COR-L47 (cell line): ENCODE measurements around the gene C4BPA.

Experiments used
- DNase-seq: peaks from one replicate; lab custom pipeline; 2025; lab: John Stamatoyannopoulos, UW

Gene C4BPA

GRCh38 chr1:207124389-207124788, 20.4 kb downstream of the C4BPA start:
- no peak for DNase-seq

GRCh38 chr1:207128336-207128921, 24.4 kb downstream of the C4BPA start:
- DNase-seq, result no peak

GRCh38 chr1:207129053-207129452, 25.0 kb downstream of the C4BPA start:
- DNase-seq, result no peak

- DNase-seq, result no peak
These were observed 26.4 kb downstream of the C4BPA start for GRCh38 chr1:207130252-207131036.

GRCh38 chr1:207131163-207131562, 27.1 kb downstream of the C4BPA start:
- DNase-seq, result no peak

GRCh38 chr1:207134581-207134980, 30.5 kb downstream of the C4BPA start:
- DNase-seq, result no peak

GRCh38 chr1:207139616-207140015, 35.6 kb downstream of the C4BPA start:
- no peak for DNase-seq

- DNase-seq, result no peak
These were observed 36.5 kb downstream of the C4BPA start for GRCh38 chr1:207140536-207140935.

GRCh38 chr1:207145401-207146058, 41.5 kb downstream of the C4BPA start:
- no peak for DNase-seq

GRCh38 chr1:207151920-207152319, 47.9 kb downstream of the C4BPA start:
- no peak for DNase-seq

- DNase-seq, result no peak
These were observed 48.9 kb downstream of the C4BPA start for GRCh38 chr1:207152792-207153468.

- DNase-seq, result no peak
These were observed 51.0 kb downstream of the C4BPA start for GRCh38 chr1:207155028-207155427.

- DNase-seq, result no peak
These were observed 52.1 kb downstream of the C4BPA start for GRCh38 chr1:207156095-207156494.

GRCh38 chr1:207156826-207157225, 52.8 kb downstream of the C4BPA start:
- no peak for DNase-seq

GRCh38 chr1:207164086-207164485, 60.1 kb downstream of the C4BPA start:
- no peak for DNase-seq

- DNase-seq, result no peak
These were observed 68.3 kb downstream of the C4BPA start for GRCh38 chr1:207172321-207172720.

- no peak for DNase-seq
These were observed 68.9 kb downstream of the C4BPA start for GRCh38 chr1:207172885-207173284.

- DNase-seq, result no peak
These were observed 69.4 kb downstream of the C4BPA start for GRCh38 chr1:207173396-207173795.

GRCh38 chr1:207174913-207175312, 70.9 kb downstream of the C4BPA start:
- no peak for DNase-seq

GRCh38 chr1:207179036-207179435, 75.0 kb downstream of the C4BPA start:
- DNase-seq, result no peak

GRCh38 chr1:207181847-207182246, 77.8 kb downstream of the C4BPA start:
- DNase-seq, result peak; percentile 3

- DNase-seq, result no peak
These were observed 82.5 kb downstream of the C4BPA start for GRCh38 chr1:207186503-207186902.

- no peak for DNase-seq
These were observed 84.9 kb downstream of the C4BPA start for GRCh38 chr1:207188901-207189300.
